GM21367 (cell line): ENCODE data around the gene SLC35E3.

Experiments
- ATAC-seq: cut with Tn5 transposase; IDR thresholded peaks from one replicate; pipeline ENCODE4 v1.9.1; 2021; ENCODE audit not compliant: unreplicated experiment

SLC35E3 gene

GRCh38 chr12:68745904-68746571, at the start of gene SLC35E3:
TSS of gene SLC35E3 (plus strand) at chr12:68746176. CDS start at chr12:68746378, 202 bp downstream.
- ATAC-seq = peak; percentile 95

GRCh38 chr12:68699486-68699885, 46.5 kb upstream of the SLC35E3 start:
- ATAC-seq = no peak

GRCh38 chr12:68727776-68728175, 18.2 kb upstream of the SLC35E3 start:
- no peak for ATAC-seq

GRCh38 chr12:68733661-68734071, 12.3 kb upstream of the SLC35E3 start:
- no peak for ATAC-seq

GRCh38 chr12:68739891-68740290, 6.1 kb upstream of the SLC35E3 start:
- no peak for ATAC-seq

GRCh38 chr12:68743356-68743755, 2.6 kb upstream of the SLC35E3 start:
- ATAC-seq = no peak

GRCh38 chr12:68745376-68745903, 536 bp upstream of the SLC35E3 start:
- no peak for ATAC-seq

GRCh38 chr12:68746572-68747180, 700 bp downstream of the SLC35E3 start:
- peak; percentile 30 for ATAC-seq

GRCh38 chr12:68749443-68749842, 3.5 kb downstream of the SLC35E3 start:
- no peak for ATAC-seq

- ATAC-seq = no peak
Measured at GRCh38 chr12:68749861-68750260, 3.9 kb downstream of the SLC35E3 start.

GRCh38 chr12:68750506-68750905, 4.5 kb downstream of the SLC35E3 start:
- no peak for ATAC-seq

- ATAC-seq = no peak
Measured at GRCh38 chr12:68755536-68756243, 9.7 kb downstream of the SLC35E3 start.

- ATAC-seq = no peak
Measured at GRCh38 chr12:68759852-68760251, 13.9 kb downstream of the SLC35E3 start.

GRCh38 chr12:68760806-68761441, 14.9 kb downstream of the SLC35E3 start:
- ATAC-seq = no peak

GRCh38 chr12:68761442-68761812, 15.5 kb downstream of the SLC35E3 start:
- ATAC-seq = no peak

- ATAC-seq = no peak
Measured at GRCh38 chr12:68761901-68762630, 16.1 kb downstream of the SLC35E3 start.

- no peak for ATAC-seq
Measured at GRCh38 chr12:68762691-68763090, 16.7 kb downstream of the SLC35E3 start.

GRCh38 chr12:68765696-68766095, 19.7 kb downstream of the SLC35E3 start:
- ATAC-seq = no peak

GRCh38 chr12:68766646-68767045, 20.7 kb downstream of the SLC35E3 start:
- ATAC-seq = no peak

GRCh38 chr12:68767191-68767590, 21.2 kb downstream of the SLC35E3 start:
- ATAC-seq = no peak

GRCh38 chr12:68768431-68768939, 22.5 kb downstream of the SLC35E3 start:
- no peak for ATAC-seq
